Measurements from ENCODE around the gene PSTPIP2.
A peak's percentile ranks its signal among the peaks of the same experiment; 100 is the strongest.
"Not testable (repeated sequence)": the region's sequence is repeated elsewhere in the genome, so short reads cannot be mapped to it uniquely, and the experiment has no call there.

The PSTPIP2 gene

DNA sequence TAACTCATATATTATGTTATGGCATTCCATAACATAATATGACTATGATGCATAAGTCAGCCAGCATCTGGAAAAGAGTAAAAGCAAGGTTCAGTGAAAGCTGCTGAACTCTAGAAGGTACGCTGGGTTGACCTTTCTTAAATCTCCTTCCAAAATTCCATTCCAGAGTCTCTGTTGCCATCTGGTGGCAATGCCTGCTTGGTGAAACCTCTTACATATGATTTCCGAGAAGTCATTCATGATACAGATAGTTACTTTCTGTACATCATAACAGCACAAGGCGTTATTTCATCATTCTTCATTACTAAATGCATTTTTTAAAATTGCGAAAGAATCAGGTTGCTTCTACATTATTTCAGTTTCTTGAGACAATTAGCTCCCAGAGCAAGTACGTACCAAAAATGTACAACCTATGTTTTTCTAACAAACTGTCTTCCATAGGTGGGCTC, 97.9 kb downstream of the PSTPIP2 start:
- H3K27ac ChIP-seq (replicated peaks): peak overlapping the region; percentile 84
- peak; percentile 13; the same call in 1 of the 2 replicates for TF ChIP-seq SPI1 (IDR thresholded peaks at IDR 0.05; ENCODE audit: borderline replicate concordance, low read depth)
- TF ChIP-seq, protein P1, sequence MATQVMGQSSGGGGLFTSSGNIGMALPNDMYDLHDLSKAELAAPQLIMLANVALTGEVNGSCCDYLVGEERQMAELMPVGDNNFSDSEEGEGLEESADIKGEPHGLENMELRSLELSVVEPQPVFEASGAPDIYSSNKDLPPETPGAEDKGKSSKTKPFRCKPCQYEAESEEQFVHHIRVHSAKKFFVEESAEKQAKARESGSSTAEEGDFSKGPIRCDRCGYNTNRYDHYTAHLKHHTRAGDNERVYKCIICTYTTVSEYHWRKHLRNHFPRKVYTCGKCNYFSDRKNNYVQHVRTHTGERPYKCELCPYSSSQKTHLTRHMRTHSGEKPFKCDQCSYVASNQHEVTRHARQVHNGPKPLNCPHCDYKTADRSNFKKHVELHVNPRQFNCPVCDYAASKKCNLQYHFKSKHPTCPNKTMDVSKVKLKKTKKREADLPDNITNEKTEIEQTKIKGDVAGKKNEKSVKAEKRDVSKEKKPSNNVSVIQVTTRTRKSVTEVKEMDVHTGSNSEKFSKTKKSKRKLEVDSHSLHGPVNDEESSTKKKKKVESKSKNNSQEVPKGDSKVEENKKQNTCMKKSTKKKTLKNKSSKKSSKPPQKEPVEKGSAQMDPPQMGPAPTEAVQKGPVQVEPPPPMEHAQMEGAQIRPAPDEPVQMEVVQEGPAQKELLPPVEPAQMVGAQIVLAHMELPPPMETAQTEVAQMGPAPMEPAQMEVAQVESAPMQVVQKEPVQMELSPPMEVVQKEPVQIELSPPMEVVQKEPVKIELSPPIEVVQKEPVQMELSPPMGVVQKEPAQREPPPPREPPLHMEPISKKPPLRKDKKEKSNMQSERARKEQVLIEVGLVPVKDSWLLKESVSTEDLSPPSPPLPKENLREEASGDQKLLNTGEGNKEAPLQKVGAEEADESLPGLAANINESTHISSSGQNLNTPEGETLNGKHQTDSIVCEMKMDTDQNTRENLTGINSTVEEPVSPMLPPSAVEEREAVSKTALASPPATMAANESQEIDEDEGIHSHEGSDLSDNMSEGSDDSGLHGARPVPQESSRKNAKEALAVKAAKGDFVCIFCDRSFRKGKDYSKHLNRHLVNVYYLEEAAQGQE (IDR thresholded peaks at IDR 0.05; ENCODE audit: insufficient replicate concordance, low read depth): no peak
- TF ChIP-seq CTCF (IDR thresholded peaks at IDR 0.05; ENCODE audit: insufficient read depth, low read length): peak; percentile 96
- DNase-seq (ENCODE audit: low read depth in 1 of 2, low spot score in 1 of 2): peak; percentile 95 to 97
- H3K4me3 ChIP-seq (replicated peaks; ENCODE audit: insufficient read depth, low read length): no peak overlapping the region
- no peaks in the 10 kb centered on the region for H3K27me3 ChIP-seq (ENCODE audit: insufficient read depth, poor library complexity, severe bottlenecking)

- TF ChIP-seq CTCF (IDR thresholded peaks at IDR 0.05; ENCODE audit: insufficient read depth, low read length) (no peak), GABPA (IDR thresholded peaks at IDR 0.05; ENCODE audit: low read depth) (no peak), SPI1 (IDR thresholded peaks at IDR 0.05; ENCODE audit: borderline replicate concordance, low read depth) (no peak), POLR2AphosphoS5 (IDR thresholded peaks at IDR 0.05; ENCODE audit: low read depth) (peak; percentile 71)
- TF ChIP-seq, protein P1 (IDR thresholded peaks at IDR 0.05; ENCODE audit: insufficient replicate concordance, low read depth): peak; percentile 28
- Histone ChIP-seq H3K4me3 (replicated peaks; ENCODE audit: insufficient read depth, low read length) (peak within 1 kb of the TSS; percentile 98), H3K27ac (replicated peaks) (peak within 1 kb of the TSS; percentile 74), H3K27me3 (ENCODE audit: insufficient read depth, poor library complexity, severe bottlenecking) (no peaks in the 10 kb centered on the region)
- peak; percentile 96 to 99 for DNase-seq (ENCODE audit: low read depth in 1 of 2, low spot score in 1 of 2)
Measured at GRCh38 chr18:45967007-45967706, 104.9 kb downstream of the PSTPIP2 start, which contains the start of gene EPG5. EPG5 (minus strand) TSS chr18:45967329; CDS start chr18:45967239, 90 bp downstream.

DNA sequence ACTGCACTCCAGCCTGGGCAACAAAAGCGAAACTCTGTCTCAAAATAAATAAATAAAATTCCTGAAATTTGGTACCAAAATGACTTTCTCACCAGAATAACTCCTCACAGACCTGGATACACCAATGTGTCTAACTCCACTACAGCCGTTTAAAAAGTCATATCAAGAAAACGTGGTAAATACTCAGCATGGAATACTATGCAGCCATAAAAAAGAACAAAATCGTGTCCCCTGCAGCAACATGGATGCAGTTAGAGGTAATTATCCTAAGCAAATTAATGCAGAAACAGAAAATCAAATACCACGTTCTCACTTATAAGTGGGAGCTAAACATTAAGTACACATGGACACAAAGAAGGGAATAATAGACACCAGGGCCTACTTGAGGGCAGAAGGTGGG, 107.1 kb downstream of the PSTPIP2 start:
- not testable (repeated sequence) for H3K27me3 ChIP-seq (ENCODE audit: insufficient read depth, poor library complexity, severe bottlenecking); H3K4me3 ChIP-seq (replicated peaks; ENCODE audit: insufficient read depth, low read length); H3K27ac ChIP-seq (replicated peaks); DNase-seq (ENCODE audit: low read depth in 1 of 2, low spot score in 1 of 2)

DNA sequence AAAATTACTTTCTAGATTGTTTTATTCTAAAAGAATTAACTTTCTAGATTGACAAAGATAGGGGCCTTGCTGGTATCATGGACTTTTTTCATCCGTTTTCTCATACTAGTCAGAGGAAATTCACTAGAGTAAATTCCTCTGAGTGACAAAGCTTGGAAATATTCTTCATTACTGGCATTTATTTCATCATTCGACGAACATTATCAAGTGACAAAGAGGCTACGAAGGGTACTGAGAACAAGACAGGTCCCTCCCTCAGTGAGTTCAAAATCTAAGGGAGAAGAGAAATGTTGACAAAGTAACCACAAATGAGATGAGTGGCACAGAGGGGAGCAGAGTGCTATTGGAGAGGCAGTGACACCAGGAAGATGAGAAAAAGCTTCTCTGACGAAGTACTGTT, 109.2 kb downstream of the PSTPIP2 start:
- peak in 1 of 2 experiments; percentile 27 for DNase-seq (ENCODE audit: low read depth in 1 of 2, low spot score in 1 of 2)
- Histone ChIP-seq H3K4me3 (replicated peaks; ENCODE audit: insufficient read depth, low read length) (no peak overlapping the region), H3K27me3 (ENCODE audit: insufficient read depth, poor library complexity, severe bottlenecking) (no peaks in the 10 kb centered on the region), H3K27ac (replicated peaks) (peak overlapping the region; percentile 56)
- TF ChIP-seq SPI1 (IDR thresholded peaks at IDR 0.05; ENCODE audit: borderline replicate concordance, low read depth): no peak
- TF ChIP-seq POLR2AphosphoS5 (IDR thresholded peaks at IDR 0.05; ENCODE audit: low read depth): no peak
- no peak for TF ChIP-seq CTCF (IDR thresholded peaks at IDR 0.05; ENCODE audit: insufficient read depth, low read length)
- no peak for TF ChIP-seq GABPA (IDR thresholded peaks at IDR 0.05; ENCODE audit: low read depth)
- TF ChIP-seq, protein P1 (IDR thresholded peaks at IDR 0.05; ENCODE audit: insufficient replicate concordance, low read depth): no peak

Measured in HL-60 (cell line).